SK-N-MC (cell line): ENCODE measurements around the gene PANX3.

Source experiments
- DNase-seq: peaks from one replicate; pipeline ENCODE4 v3.0.0-alpha.2; 2011; ENCODE audit warnings: low read depth, low spot score
- H3K27ac ChIP-seq: fragments of 200-600 bp; sonication (generic); 2 replicates; pipeline ENCODE4 v1.5.1; 2016; ENCODE audit warnings: mixed run types
- H3K36me3 ChIP-seq: fragments of 200-600 bp; sonication (generic); 2 replicates; pipeline ENCODE4 v1.6.1; 2017; ENCODE audit warnings: antibody characterized with exemption, low read length, mixed read lengths; ENCODE audit not compliant: insufficient read depth
- H3K4me3 ChIP-seq: fragments of 200-600 bp; sonication (generic); 2 replicates; pipeline ENCODE4 v1.5.1; 2016
- H3K9ac ChIP-seq: fragments of 200-600 bp; sonication (generic); 2 replicates; pipeline ENCODE4 v1.8.0; 2017; ENCODE audit warnings: mixed run types, mixed read lengths; ENCODE audit not compliant: insufficient read length
- H3K9me3 ChIP-seq: fragments of 200-600 bp; sonication (generic); 2 replicates; pipeline ENCODE4 v1.6.1; 2017; ENCODE audit warnings: low read depth, mild to moderate bottlenecking, antibody characterized with exemption, low read length, moderate library complexity, mixed read lengths
- EZH2 ChIP-seq: fragments of 200-600 bp; sonication (generic); IDR thresholded peaks from one replicate; pipeline ENCODE4 v1.6.1; 2017; ENCODE audit warnings: antibody characterized with exemption
- FOXP2 ChIP-seq: optimal IDR thresholded peaks from 2 replicates; pipeline ENCODE3; 2011; ENCODE audit warnings: mild to moderate bottlenecking, moderate library complexity; ENCODE audit not compliant: insufficient read depth; ENCODE audit errors: extremely low read length, control extremely low read depth
- POLR2AphosphoS5 ChIP-seq: IDR thresholded peaks from 2 replicates; pipeline ENCODE4 v1.6.1; 2012; ENCODE audit warnings: mild to moderate bottlenecking, low read depth, low read length, borderline replicate concordance

The PANX3 gene

DNA sequence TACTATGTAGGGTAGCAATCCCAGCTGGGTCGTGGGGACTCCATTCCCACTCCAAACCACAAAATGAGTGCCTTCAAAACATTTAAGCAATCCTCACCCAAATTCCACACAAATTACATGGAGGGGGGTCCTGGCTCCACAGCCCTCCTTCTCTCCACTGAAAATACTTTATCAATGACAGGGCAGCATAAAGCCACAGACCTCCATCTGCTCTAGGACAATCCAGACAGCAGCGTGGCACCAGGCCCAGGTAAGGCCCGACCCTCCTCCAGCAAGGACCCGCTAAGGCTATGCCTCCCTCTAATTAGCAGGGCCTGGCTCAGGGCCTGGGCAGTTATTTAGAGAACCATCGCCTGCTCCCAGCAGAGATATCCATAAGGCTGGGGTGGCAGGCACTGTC lies at the start of gene PANX3:
Gene PANX3 (plus strand): TSS at position 365 of the 400 bp plus-strand sequence. CDS start 129 bp downstream, outside the sequence.
- Histone ChIP-seq H3K4me3 (no peak within 1 kb of the TSS), H3K36me3 (no peaks in the 10 kb centered on the region), H3K9me3 (no peaks in the 10 kb centered on the region), H3K9ac (no peak within 1 kb of the TSS), H3K27ac (no peak within 1 kb of the TSS)
- no peak for DNase-seq
- TF ChIP-seq POLR2AphosphoS5 (no peak), EZH2 (no peak), FOXP2 (no peak)

DNA sequence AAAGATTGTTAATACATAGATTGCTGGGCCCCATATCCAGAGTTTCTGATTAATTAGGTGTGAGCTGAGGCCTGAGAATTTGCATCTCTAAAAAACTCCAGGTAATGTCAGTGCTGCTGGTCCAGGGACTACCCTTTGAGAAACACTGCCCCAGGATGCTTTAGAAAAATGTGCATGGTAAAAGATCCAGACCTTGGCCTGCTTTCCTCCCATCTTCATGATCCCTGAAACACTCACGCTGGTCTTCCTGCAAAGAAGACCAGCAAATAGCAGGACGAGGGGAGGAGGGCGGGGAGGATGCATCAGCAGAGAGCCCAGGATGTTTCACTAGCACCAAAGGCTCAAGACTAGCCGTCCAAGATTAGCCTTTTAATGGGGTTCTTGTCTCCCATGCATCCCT lies 41.5 kb upstream of the PANX3 start, which contains the start of gene OR8A1:
Gene OR8A1 (plus strand): TSS at position 301 of the 400 bp plus-strand sequence. CDS start 123 bp downstream, outside the sequence.
- TF ChIP-seq EZH2: no peak
- no peak for TF ChIP-seq FOXP2
- TF ChIP-seq POLR2AphosphoS5: no peak
- Histone ChIP-seq H3K9ac (no peak within 1 kb of the TSS), H3K4me3 (no peak within 1 kb of the TSS), H3K36me3 (no peaks in the 10 kb centered on the region), H3K9me3 (no peaks in the 10 kb centered on the region), H3K27ac (no peak within 1 kb of the TSS)
- DNase-seq: no peak

DNA sequence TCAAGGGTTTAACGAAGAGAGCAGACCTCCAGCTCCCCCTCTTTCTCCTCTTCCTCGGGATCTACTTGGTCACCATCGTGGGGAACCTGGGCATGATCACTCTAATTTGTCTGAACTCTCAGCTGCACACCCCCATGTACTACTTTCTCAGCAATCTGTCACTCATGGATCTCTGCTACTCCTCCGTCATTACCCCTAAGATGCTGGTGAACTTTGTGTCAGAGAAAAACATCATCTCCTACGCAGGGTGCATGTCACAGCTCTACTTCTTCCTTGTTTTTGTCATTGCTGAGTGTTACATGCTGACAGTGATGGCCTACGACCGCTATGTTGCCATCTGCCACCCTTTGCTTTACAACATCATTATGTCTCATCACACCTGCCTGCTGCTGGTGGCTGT lies 41.1 kb upstream of the PANX3 start:
- no peak for DNase-seq
- no peaks in the 10 kb centered on the region for H3K36me3 ChIP-seq
- no peak overlapping the region for H3K4me3 ChIP-seq
- no peak overlapping the region for H3K9ac ChIP-seq
- TF ChIP-seq EZH2 (no peak), POLR2AphosphoS5 (no peak)
- no peak overlapping the region for H3K27ac ChIP-seq
- H3K9me3 ChIP-seq: no peaks in the 10 kb centered on the region

- H3K27ac ChIP-seq: no peak overlapping the region
- DNase-seq: no peak
- TF ChIP-seq EZH2 (no peak), POLR2AphosphoS5 (no peak), FOXP2 (no peak)
- H3K9me3 ChIP-seq: no peaks in the 10 kb centered on the region
- no peaks in the 10 kb centered on the region for H3K36me3 ChIP-seq
- no peak overlapping the region for H3K9ac ChIP-seq
- H3K4me3 ChIP-seq: no peak overlapping the region
Measured at GRCh38 chr11:124577716-124578427, 33.4 kb upstream of the PANX3 start.

- Histone ChIP-seq H3K27ac (no peak overlapping the region), H3K9ac (no peak overlapping the region), H3K9me3 (no peaks in the 10 kb centered on the region), H3K36me3 (no peaks in the 10 kb centered on the region), H3K4me3 (no peak overlapping the region)
- TF ChIP-seq FOXP2: no peak
- TF ChIP-seq EZH2: no peak
- TF ChIP-seq POLR2AphosphoS5: no peak
- no peak for DNase-seq
Measured at GRCh38 chr11:124578761-124579160, 32.5 kb upstream of the PANX3 start.

GRCh38 chr11:124581817-124582216 lies 29.4 kb upstream of the PANX3 start:
- Histone ChIP-seq H3K27ac (no peak overlapping the region), H3K4me3 (no peak overlapping the region), H3K36me3 (no peaks in the 10 kb centered on the region), H3K9me3 (no peaks in the 10 kb centered on the region), H3K9ac (no peak overlapping the region)
- DNase-seq: no peak
- TF ChIP-seq POLR2AphosphoS5: no peak
- TF ChIP-seq FOXP2: no peak
- TF ChIP-seq EZH2: no peak

DNA sequence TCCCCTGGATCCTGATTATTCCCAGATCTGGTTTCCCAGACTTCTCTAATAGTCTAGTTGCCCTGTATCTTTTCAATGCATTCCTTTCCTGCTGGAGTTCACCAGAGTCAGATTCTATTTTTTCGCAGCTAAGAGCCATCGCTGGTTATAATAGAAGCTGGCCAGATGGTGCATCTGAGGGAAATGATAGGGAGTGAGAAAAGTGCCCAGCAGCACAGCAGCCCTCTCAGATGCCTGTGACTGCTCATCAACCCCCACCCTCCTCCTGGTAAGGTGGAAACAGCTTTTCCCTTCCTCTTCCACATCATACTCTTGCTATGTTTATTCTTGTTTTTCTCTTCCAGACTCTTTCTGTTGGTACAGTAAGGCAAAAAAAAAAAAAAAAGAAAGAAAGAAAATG lies 28.7 kb upstream of the PANX3 start:
- no peak for TF ChIP-seq POLR2AphosphoS5
- TF ChIP-seq FOXP2: no peak
- TF ChIP-seq EZH2: no peak
- H3K36me3 ChIP-seq: no peaks in the 10 kb centered on the region
- no peak overlapping the region for H3K9ac ChIP-seq
- no peak overlapping the region for H3K27ac ChIP-seq
- H3K9me3 ChIP-seq: no peaks in the 10 kb centered on the region
- H3K4me3 ChIP-seq: no peak overlapping the region
- DNase-seq: no peak

DNA sequence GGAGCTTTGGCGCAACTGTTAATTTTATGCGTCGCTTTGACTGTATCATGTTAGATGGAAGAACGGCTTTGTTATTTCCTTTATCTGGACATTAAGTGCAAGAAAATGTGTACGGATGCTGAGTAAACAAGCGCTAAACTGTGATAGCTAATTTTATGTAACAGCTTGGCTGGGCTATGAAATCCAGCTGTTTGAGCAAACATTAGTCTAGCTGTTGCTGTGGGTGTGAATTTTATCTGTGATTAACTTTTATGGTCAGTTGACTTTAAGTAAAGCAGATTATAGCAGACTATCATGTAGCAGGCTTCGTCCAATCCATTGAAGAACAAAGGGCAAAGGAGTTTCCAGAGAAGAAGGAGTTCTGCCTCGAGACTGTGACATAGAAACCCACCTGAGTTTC lies 27.4 kb upstream of the PANX3 start:
- Histone ChIP-seq H3K9me3 (no peaks in the 10 kb centered on the region), H3K36me3 (no peaks in the 10 kb centered on the region), H3K9ac (no peak overlapping the region), H3K4me3 (no peak overlapping the region), H3K27ac (no peak overlapping the region)
- TF ChIP-seq POLR2AphosphoS5 (no peak), FOXP2 (no peak), EZH2 (no peak)
- no peak for DNase-seq
